ENCODE data around the gene GRIN3A.

Gene GRIN3A

DNA sequence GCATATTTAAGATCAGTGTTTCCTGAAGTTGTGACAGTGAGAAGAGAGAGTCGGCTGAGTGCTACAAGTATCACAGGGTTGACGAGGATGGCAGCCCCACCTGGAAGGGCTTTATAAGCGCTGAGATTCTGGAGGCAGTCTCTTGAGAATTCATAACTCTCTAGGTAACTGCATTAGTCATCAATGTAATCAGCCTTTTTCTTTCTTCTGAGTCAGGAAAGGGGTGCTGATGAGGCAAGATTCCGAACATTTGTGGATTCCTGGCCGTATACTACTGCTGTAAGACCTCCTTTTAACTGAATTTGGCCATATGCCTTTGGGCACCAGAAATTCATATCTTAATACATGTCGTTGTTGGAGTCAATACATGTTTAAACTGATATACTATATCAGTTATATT lies 211.4 kb downstream of the GRIN3A start:
- TF ChIP-seq, protein P1, sequence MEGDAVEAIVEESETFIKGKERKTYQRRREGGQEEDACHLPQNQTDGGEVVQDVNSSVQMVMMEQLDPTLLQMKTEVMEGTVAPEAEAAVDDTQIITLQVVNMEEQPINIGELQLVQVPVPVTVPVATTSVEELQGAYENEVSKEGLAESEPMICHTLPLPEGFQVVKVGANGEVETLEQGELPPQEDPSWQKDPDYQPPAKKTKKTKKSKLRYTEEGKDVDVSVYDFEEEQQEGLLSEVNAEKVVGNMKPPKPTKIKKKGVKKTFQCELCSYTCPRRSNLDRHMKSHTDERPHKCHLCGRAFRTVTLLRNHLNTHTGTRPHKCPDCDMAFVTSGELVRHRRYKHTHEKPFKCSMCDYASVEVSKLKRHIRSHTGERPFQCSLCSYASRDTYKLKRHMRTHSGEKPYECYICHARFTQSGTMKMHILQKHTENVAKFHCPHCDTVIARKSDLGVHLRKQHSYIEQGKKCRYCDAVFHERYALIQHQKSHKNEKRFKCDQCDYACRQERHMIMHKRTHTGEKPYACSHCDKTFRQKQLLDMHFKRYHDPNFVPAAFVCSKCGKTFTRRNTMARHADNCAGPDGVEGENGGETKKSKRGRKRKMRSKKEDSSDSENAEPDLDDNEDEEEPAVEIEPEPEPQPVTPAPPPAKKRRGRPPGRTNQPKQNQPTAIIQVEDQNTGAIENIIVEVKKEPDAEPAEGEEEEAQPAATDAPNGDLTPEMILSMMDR (IDR thresholded peaks at IDR 0.05): no peak

DNA sequence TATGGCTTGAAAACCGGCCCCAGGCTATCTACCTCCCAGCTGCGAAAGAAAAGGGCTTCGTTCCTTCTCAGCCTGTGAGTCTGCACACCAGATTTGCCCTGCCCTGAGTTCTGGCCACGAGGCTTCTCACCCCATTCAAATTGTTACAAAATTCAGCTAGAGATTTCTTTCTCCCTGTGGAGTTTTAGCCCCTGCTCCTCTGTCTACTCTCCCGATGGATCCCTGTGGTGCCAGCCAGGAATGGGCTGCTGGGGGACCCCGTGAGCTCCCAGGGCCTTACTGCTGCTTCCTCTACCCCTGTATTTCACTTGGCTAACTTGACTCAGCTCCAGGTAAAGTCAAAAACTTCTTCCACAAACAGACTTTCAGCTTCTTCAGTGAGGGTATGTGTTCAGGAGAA lies 214.1 kb downstream of the GRIN3A start:
- TF ChIP-seq, protein P1 (IDR thresholded peaks at IDR 0.05): no peak
